GM06990 (cell line): ENCODE data around the gene PTPRS.
A peak's percentile ranks its signal among the peaks of the same experiment; 100 is the strongest.

Source experiments
- DNase-seq: peaks from one replicate; pipeline ENCODE4 v3.0.0-alpha.2; 2011; ENCODE audit not compliant: insufficient read length; ENCODE audit errors: extremely low read depth
- H3K27me3 ChIP-seq: replicated peaks from 2 replicates; pipeline ENCODE4 v1.6.0; 2011; ENCODE audit warnings: low read length; ENCODE audit not compliant: control insufficient read depth, insufficient read depth
- H3K36me3 ChIP-seq: 2 replicates; pipeline ENCODE4 v1.5.1; 2011; ENCODE audit warnings: low read length; ENCODE audit not compliant: control insufficient read depth, insufficient read depth
- H3K4me3 ChIP-seq: replicated peaks from 2 replicates; pipeline ENCODE4 v1.5.1; 2011; ENCODE audit warnings: low read depth, mild to moderate bottlenecking, control low read depth, low read length
- CTCF ChIP-seq: IDR thresholded peaks from 2 replicates; pipeline ENCODE4 v1.5.1; 2011; ENCODE audit warnings: low read length, control low read depth, mild to moderate bottlenecking, inconsistent platforms; ENCODE audit not compliant: insufficient read depth, poor library complexity, severe bottlenecking

The PTPRS gene

GRCh38 chr19:5323475-5323811 lies 17.2 kb downstream of the PTPRS start:
- no peak for TF ChIP-seq CTCF
- Histone ChIP-seq H3K4me3 (no peak overlapping the region), H3K27me3 (no peaks in the 10 kb centered on the region; the same call in 1 of the 2 replicates), H3K36me3 (no peaks in the 10 kb centered on the region)
- no peak for DNase-seq

- no peaks in the 10 kb centered on the region for H3K36me3 ChIP-seq
- H3K27me3 ChIP-seq, result no peaks in the 10 kb centered on the region; the same call in 1 of the 2 replicates
- DNase-seq, result peak; percentile 92
- H3K4me3 ChIP-seq, result peak overlapping the region; percentile 17
- peak; percentile 61 for TF ChIP-seq CTCF
Measured at GRCh38 chr19:5321851-5322681, 18.5 kb downstream of the PTPRS start.

GRCh38 chr19:5321066-5321642 lies 19.5 kb downstream of the PTPRS start:
- Histone ChIP-seq H3K4me3 (no peak overlapping the region), H3K36me3 (no peaks in the 10 kb centered on the region), H3K27me3 (no peaks in the 10 kb centered on the region)
- no peak for DNase-seq
- TF ChIP-seq CTCF, result no peak

GRCh38 chr19:5319516-5319915 lies 21.1 kb downstream of the PTPRS start:
- TF ChIP-seq CTCF, result no peak
- no peaks in the 10 kb centered on the region for H3K36me3 ChIP-seq
- no peak for DNase-seq
- no peak overlapping the region for H3K4me3 ChIP-seq
- H3K27me3 ChIP-seq, result no peaks in the 10 kb centered on the region

- H3K27me3 ChIP-seq, result no peaks in the 10 kb centered on the region
- no peaks in the 10 kb centered on the region for H3K36me3 ChIP-seq
- no peak for TF ChIP-seq CTCF
- no peak for DNase-seq
- no peak overlapping the region for H3K4me3 ChIP-seq
Measured at GRCh38 chr19:5318306-5318705, 22.3 kb downstream of the PTPRS start.

GRCh38 chr19:5317321-5317720 lies 23.3 kb downstream of the PTPRS start:
- no peak for DNase-seq
- Histone ChIP-seq H3K4me3 (no peak overlapping the region), H3K27me3 (no peaks in the 10 kb centered on the region), H3K36me3 (no peaks in the 10 kb centered on the region)
- no peak for TF ChIP-seq CTCF
